Adrenal gland (tissue), 5 donors: Measurements from ENCODE around the gene PLA2G4D.

Experiments
- POLR2A ChIP-seq, 2 donors: fragments of 450-650 bp; IDR thresholded peaks; one replicate each; pipeline ENCODE4 v1.6.1; 2017; ENCODE audit warnings: antibody characterized with exemption in 2 of 2, mild to moderate bottlenecking in 2 of 2, moderate library complexity in 1 of 2
- TF ChIP-seq, protein P1 (sequence below), 6 experiments: fragments of 450-650 bp in 4 of 6; fragments of 200-600 bp in 2 of 6; sonication (generic) in 1 of 6; IDR thresholded peaks; 1 replicate in 5 of 6; 2 replicates in 1 of 6; pipeline versions ENCODE4 v1.5.1 to v1.8.0; 2016 to 2021; ENCODE audit warnings: antibody characterized with exemption in 6 of 6, mild to moderate bottlenecking in 2 of 6, moderate library complexity in 1 of 6
- donor health status: DM: no; HTN: no; CAD: no.

DNA sequence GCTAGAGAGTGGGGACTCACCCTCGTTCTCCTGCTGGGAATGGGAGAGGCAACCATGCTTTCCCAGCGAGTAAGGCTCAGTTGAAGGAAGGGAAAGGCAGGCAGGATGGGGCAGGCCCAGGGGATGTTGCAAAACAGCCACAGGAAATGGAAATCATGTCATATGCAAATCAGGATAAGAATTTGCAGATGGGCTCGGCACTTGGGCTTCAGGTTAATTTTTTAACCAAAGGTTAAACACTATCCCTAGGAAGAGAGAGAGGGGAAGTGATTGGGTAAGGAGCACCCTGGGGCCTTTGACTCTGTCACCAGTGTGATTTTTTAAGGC, 59.0 kb downstream of the PLA2G4D start:
- TF ChIP-seq, protein P1, sequence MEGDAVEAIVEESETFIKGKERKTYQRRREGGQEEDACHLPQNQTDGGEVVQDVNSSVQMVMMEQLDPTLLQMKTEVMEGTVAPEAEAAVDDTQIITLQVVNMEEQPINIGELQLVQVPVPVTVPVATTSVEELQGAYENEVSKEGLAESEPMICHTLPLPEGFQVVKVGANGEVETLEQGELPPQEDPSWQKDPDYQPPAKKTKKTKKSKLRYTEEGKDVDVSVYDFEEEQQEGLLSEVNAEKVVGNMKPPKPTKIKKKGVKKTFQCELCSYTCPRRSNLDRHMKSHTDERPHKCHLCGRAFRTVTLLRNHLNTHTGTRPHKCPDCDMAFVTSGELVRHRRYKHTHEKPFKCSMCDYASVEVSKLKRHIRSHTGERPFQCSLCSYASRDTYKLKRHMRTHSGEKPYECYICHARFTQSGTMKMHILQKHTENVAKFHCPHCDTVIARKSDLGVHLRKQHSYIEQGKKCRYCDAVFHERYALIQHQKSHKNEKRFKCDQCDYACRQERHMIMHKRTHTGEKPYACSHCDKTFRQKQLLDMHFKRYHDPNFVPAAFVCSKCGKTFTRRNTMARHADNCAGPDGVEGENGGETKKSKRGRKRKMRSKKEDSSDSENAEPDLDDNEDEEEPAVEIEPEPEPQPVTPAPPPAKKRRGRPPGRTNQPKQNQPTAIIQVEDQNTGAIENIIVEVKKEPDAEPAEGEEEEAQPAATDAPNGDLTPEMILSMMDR (IDR thresholded peaks at IDR 0.05): no peak
- no peak for TF ChIP-seq POLR2A (IDR thresholded peaks at IDR 0.05)
